D721Med (cell line): ENCODE data around the gene KCND1.
"Not testable (repeated sequence)": the region's sequence is repeated elsewhere in the genome, so short reads cannot be mapped to it uniquely, and the experiment has no call there.

Source experiments
- DNase-seq: peaks from one replicate; pipeline ENCODE4 v3.0.0; 2011; ENCODE audit warnings: low spot score; ENCODE audit not compliant: insufficient read length
- FAIRE-seq: peaks from 2 replicates; lab custom pipeline; 2011; peaks lifted over from hg19 to GRCh38; lab: Jason Lieb, UNC
- CTCF ChIP-seq: IDR thresholded peaks from 2 replicates; pipeline ENCODE4 v1.5.1; 2012; ENCODE audit warnings: mild to moderate bottlenecking, control low read depth; ENCODE audit not compliant: insufficient read depth; ENCODE audit errors: missing control alignments

KCND1 gene

GRCh38 chrX:48989483-48989882 lies 17.8 kb upstream of the KCND1 start:
- DNase-seq (no peak), FAIRE-seq (no peak)
- no peak for TF ChIP-seq CTCF

- no peak for FAIRE-seq
- DNase-seq = no peak
- TF ChIP-seq CTCF = no peak
These were observed 12.3 kb upstream of the KCND1 start for GRCh38 chrX:48983896-48984295.

- DNase-seq = no peak
- FAIRE-seq = no peak
- no peak for TF ChIP-seq CTCF
These were observed 11.4 kb upstream of the KCND1 start for GRCh38 chrX:48983081-48983480.

GRCh38 chrX:48981178-48981577 lies 9.5 kb upstream of the KCND1 start:
- FAIRE-seq = no peak
- no peak for DNase-seq
- TF ChIP-seq CTCF = no peak

- not testable (repeated sequence) for FAIRE-seq, DNase-seq
These were observed 8.7 kb upstream of the KCND1 start for GRCh38 chrX:48980341-48980740.

GRCh38 chrX:48978226-48978625 lies 6.6 kb upstream of the KCND1 start:
- FAIRE-seq (no peak), DNase-seq (no peak)
- TF ChIP-seq CTCF = no peak

- no peak for DNase-seq
- no peak for FAIRE-seq
- no peak for TF ChIP-seq CTCF
These were observed 4.4 kb upstream of the KCND1 start for GRCh38 chrX:48976086-48976485.

- DNase-seq (no peak), FAIRE-seq (no peak)
- TF ChIP-seq CTCF = no peak
These were observed 3.9 kb upstream of the KCND1 start for GRCh38 chrX:48975541-48975940.
